ENCODE measurements around the gene LRCH2. TPM values are rescaled to one million over a fixed set of nuclear protein-coding genes. Genes with fewer than 3 reads are reported as not detected.

The LRCH2 gene
- total RNA-seq, 1 experiment from 2014 or later = 6.6 TPM

DNA sequence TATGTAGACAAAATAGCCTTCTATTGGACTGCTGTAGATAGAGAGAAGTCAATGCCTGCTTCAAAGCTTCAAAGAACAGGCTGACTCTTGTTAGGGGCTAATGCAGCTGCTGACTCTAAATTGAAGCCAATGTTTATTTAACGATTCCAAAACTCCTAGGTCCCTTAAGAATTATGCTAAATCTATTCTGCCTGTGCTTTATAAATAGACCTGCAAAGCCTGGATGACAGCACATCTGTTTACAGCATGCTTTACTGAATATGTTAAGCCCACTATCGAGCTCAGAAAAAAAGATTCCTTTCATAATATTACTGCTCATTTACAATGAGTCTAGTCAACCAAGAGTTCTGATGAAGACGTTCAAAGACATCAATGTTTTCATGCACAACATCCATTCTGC is 99.5 kb downstream of the LRCH2 start:
- no peak overlapping the region for H3K9ac ChIP-seq (ENCODE audit: extremely low read depth, insufficient read length, low read length)
- no peak overlapping the region for H2AFZ ChIP-seq (ENCODE audit: low read length)
- Mint-ChIP-seq H3K4me3 (no peak overlapping the region), H3K27ac (no peak overlapping the region), H3K9me3 (no peaks in the 10 kb centered on the region), H3K27me3 (ENCODE audit: low read depth) (no peaks in the 10 kb centered on the region), H3K4me1 (peaks cover 7 to 9% of the 10 kb centered on the region in 2 experiments), H3K36me3 (ENCODE audit: insufficient read depth in 1 of 3, low read depth in 3 of 3) (no peaks in the 10 kb centered on the region; a peak in 1 of 7 replicates)
- no peak overlapping the region for H2BK15ac ChIP-seq (ENCODE audit: low read depth, low read length)
- no peak overlapping the region for H3K27ac ChIP-seq (ENCODE audit: insufficient read length, low read depth, low read length)
- no CpG with 5 or more reads among the region's 3 CpGs for WGBS (ENCODE audit: extremely low coverage, insufficient read length, low lambda C conversion rate)
- H4K91ac ChIP-seq (ENCODE audit: insufficient read length, low read depth, low read length) = no peak overlapping the region
- no peaks in the 10 kb centered on the region for H3K27me3 ChIP-seq (ENCODE audit: insufficient read depth, low read length)
- no peak overlapping the region for H3K18ac ChIP-seq (ENCODE audit: insufficient read length, low read depth, low read length)
- no peak overlapping the region for H4K8ac ChIP-seq (replicated peaks; ENCODE audit: insufficient read length, low read depth, low read length)
- H2BK120ac ChIP-seq (ENCODE audit: low read depth, low read length, poor library complexity, severe bottlenecking) = no peak overlapping the region
- H3K23me2 ChIP-seq (ENCODE audit: insufficient read length, low read depth, low read length, poor library complexity, severe bottlenecking) = no peaks in the 10 kb centered on the region
- no peak overlapping the region for H2AK5ac ChIP-seq (ENCODE audit: insufficient read length, low read length)
- H2BK12ac ChIP-seq (ENCODE audit: insufficient read length, low read depth, low read length) = no peak overlapping the region
- no peak overlapping the region for H2BK5ac ChIP-seq (ENCODE audit: insufficient read length, low read length)
- H3T11ph ChIP-seq (ENCODE audit: low read length) = no peak overlapping the region
- H3K9me3 ChIP-seq (ENCODE audit: control insufficient read depth, low read depth, low read length) = no peaks in the 10 kb centered on the region
- no peak for DNase-seq
- H3K14ac ChIP-seq (ENCODE audit: insufficient read depth, low read length) = no peak overlapping the region
- no peaks in the 10 kb centered on the region for H4K20me1 ChIP-seq (ENCODE audit: control insufficient read depth, insufficient read depth, insufficient read length)
- H3K4ac ChIP-seq (ENCODE audit: low read depth, low read length) = no peak overlapping the region
- H3K56ac ChIP-seq (ENCODE audit: insufficient read length, low read depth, low read length) = no peak overlapping the region
- no peak overlapping the region for H3K23ac ChIP-seq (ENCODE audit: insufficient read length, low read depth, low read length)
- no peaks in the 10 kb centered on the region for H3K79me1 ChIP-seq (ENCODE audit: insufficient read depth, low read depth, low read length, poor library complexity, severe bottlenecking)
- TF ChIP-seq, protein P1, sequence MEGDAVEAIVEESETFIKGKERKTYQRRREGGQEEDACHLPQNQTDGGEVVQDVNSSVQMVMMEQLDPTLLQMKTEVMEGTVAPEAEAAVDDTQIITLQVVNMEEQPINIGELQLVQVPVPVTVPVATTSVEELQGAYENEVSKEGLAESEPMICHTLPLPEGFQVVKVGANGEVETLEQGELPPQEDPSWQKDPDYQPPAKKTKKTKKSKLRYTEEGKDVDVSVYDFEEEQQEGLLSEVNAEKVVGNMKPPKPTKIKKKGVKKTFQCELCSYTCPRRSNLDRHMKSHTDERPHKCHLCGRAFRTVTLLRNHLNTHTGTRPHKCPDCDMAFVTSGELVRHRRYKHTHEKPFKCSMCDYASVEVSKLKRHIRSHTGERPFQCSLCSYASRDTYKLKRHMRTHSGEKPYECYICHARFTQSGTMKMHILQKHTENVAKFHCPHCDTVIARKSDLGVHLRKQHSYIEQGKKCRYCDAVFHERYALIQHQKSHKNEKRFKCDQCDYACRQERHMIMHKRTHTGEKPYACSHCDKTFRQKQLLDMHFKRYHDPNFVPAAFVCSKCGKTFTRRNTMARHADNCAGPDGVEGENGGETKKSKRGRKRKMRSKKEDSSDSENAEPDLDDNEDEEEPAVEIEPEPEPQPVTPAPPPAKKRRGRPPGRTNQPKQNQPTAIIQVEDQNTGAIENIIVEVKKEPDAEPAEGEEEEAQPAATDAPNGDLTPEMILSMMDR (conservative IDR thresholded peaks at IDR 0.05) = no peak
- H4K5ac ChIP-seq (ENCODE audit: insufficient read length, low read depth, low read length) = no peak overlapping the region
- H2BK20ac ChIP-seq (ENCODE audit: low read depth, low read length, poor library complexity, severe bottlenecking) = no peak overlapping the region
- H3K4me2 ChIP-seq (ENCODE audit: insufficient read depth, insufficient read length, low read length) = no peak overlapping the region
- H3K4me1 ChIP-seq (ENCODE audit: insufficient read depth, low read length) = no peaks in the 10 kb centered on the region
- H3K79me2 ChIP-seq (ENCODE audit: insufficient read depth, low read length) = no peaks in the 10 kb centered on the region

Measured in H9 (cell line).